MM.1S (cell line): Measurements from ENCODE around the gene TGFBR2.

Experiments used
- CTCF ChIP-seq: fragments of 300-600 bp; sonication (generic); IDR thresholded peaks from 2 replicates; pipeline ENCODE4 v1.5.1; 2016; ENCODE audit warnings: antibody characterized with exemption, low read length, mixed read lengths
- EZH2 ChIP-seq: fragments of 300-600 bp; sonication (generic); optimal IDR thresholded peaks from 2 replicates; pipeline ENCODE3; 2017; ENCODE audit warnings: low read depth, mild to moderate bottlenecking, antibody characterized with exemption, low read length, mixed read lengths

GRCh38 chr3:30659270-30660130 is 53.1 kb downstream of the TGFBR2 start:
- no peak for TF ChIP-seq CTCF
- no peak for TF ChIP-seq EZH2
